K562 (cell line): ENCODE measurements around the gene CACNA2D4.

Experiments used
- CTCF ChIP-seq, 3 experiments: IDR thresholded peaks in 2 of 3; conservative IDR thresholded peaks in 1 of 3; 2 replicates each; pipeline ENCODE4 v1.5.1; 2011 to 2012; ENCODE audit warnings: low read length in 3 of 3, mild to moderate bottlenecking in 3 of 3, control low read depth in 2 of 3, improper control_type of control experiment in 1 of 3, inconsistent platforms in 1 of 3, low read depth in 1 of 3, mixed read lengths in 1 of 3, moderate library complexity in 1 of 3; ENCODE audit not compliant: insufficient read depth in 2 of 3
- EGR1 ChIP-seq: fragments of 450-650 bp; conservative IDR thresholded peaks from 2 replicates; pipeline ENCODE4 v1.6.1; 2017; ENCODE audit warnings: mild to moderate bottlenecking
- FOXK1 ChIP-seq: sonication (generic); formaldehyde crosslinking; IDR thresholded peaks from 2 replicates; pipeline ENCODE4 v1.8.0; 2022; ENCODE audit warnings: missing genetic modification reagents, mild to moderate bottlenecking, borderline replicate concordance
- HNRNPK ChIP-seq: fragments of 200-400 bp; formaldehyde crosslinking; IDR thresholded peaks from one replicate; pipeline ENCODE4 v1.6.1; 2018; ENCODE audit warnings: mild to moderate bottlenecking, low read depth, low read length; ENCODE audit not compliant: poor library complexity, severe bottlenecking
- PHB2 ChIP-seq: fragments of 450-650 bp; IDR thresholded peaks from 2 replicates; pipeline ENCODE4 v1.6.1; 2017; ENCODE audit warnings: low read depth
- POLR2A ChIP-seq: fragments of 450-650 bp; conservative IDR thresholded peaks from 2 replicates; pipeline ENCODE4 v1.6.1; 2016
- SMC3 ChIP-seq: conservative IDR thresholded peaks from 2 replicates; pipeline ENCODE4 v1.6.1; 2011; ENCODE audit warnings: low read depth, low read length, improper control_type of control experiment; ENCODE audit not compliant: insufficient read depth
- USF1 ChIP-seq: sonication (generic); formaldehyde crosslinking; IDR thresholded peaks from 2 replicates; pipeline ENCODE4 v1.9.0; 2022; ENCODE audit warnings: mild to moderate bottlenecking, missing genetic modification reagents
- ZNF232 ChIP-seq: sonication (generic); formaldehyde crosslinking; IDR thresholded peaks from 2 replicates; pipeline ENCODE4 v1.8.0; 2022; ENCODE audit warnings: mild to moderate bottlenecking, missing genetic modification reagents

- TF ChIP-seq HNRNPK (no peak), FOXK1 (CRISPR knock-in tag) (no peak), ZNF232 (CRISPR knock-in tag) (no peak), SMC3 (no peak), PHB2 (no peak), CTCF (IDR thresholded peaks at IDR 0.05 in 2 of 3, conservative IDR thresholded peaks at IDR 0.05 in 1 of 3; ENCODE audit: insufficient read depth in 2 of 3, low read depth in 1 of 3, low read length in 3 of 3) (no peak), USF1 (CRISPR knock-in tag) (no peak), POLR2A (no peak), EGR1 (no peak)
Measured at GRCh38 chr12:1863823-1864222, 54.6 kb downstream of the CACNA2D4 start.
